ENCODE data around the gene PDE11A. TPM values are rescaled to one million over a fixed set of nuclear protein-coding genes. Genes with fewer than 3 reads are reported as not detected.

The PDE11A gene
- total RNA-seq, 1 experiment from 2014 or later = 0.13 TPM

DNA sequence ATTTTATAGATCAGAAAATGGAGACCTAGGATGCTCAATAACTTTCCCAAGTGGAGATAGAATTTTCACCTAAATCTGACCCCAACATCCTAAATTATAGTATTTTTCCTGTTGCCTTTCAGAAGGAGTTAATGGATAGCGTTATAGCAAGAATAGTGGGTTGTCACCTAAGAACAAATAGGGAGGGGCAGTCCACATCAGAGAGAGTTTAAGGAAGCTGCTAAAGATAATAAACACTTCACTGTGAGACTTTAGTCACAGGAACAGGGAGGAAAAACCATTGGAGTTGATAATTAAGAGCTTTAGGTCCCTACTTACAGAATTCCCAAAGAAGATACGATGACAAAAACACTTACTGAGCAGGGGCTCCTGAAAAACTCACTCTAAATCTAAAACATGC, 229.4 kb downstream of the PDE11A start:
- H3K9me3 ChIP-seq (ENCODE audit: control insufficient read depth, low read depth, low read length) = no peaks in the 10 kb centered on the region
- no peak overlapping the region for H2BK15ac ChIP-seq (ENCODE audit: low read depth, low read length)
- H3K18ac ChIP-seq (ENCODE audit: insufficient read length, low read depth, low read length) = no peak overlapping the region
- H2BK5ac ChIP-seq (ENCODE audit: insufficient read length, low read length) = no peak overlapping the region
- no peak overlapping the region for H3K4me2 ChIP-seq (ENCODE audit: insufficient read depth, insufficient read length, low read length)
- H3K27ac Mint-ChIP-seq = no peak overlapping the region
- H3K4me1 Mint-ChIP-seq = no peaks in the 10 kb centered on the region
- peaks cover 0 to 2% (median 0%) of the 10 kb centered on the region in 3 experiments; a peak in 5 of 7 replicates for H3K36me3 Mint-ChIP-seq (ENCODE audit: insufficient read depth in 1 of 3, low read depth in 3 of 3)
- H4K20me1 ChIP-seq (ENCODE audit: control insufficient read depth, insufficient read depth, insufficient read length) = no peaks in the 10 kb centered on the region
- no peak for DNase-seq
- H2AK5ac ChIP-seq (ENCODE audit: insufficient read length, low read length) = no peak overlapping the region
- H3K9me3 Mint-ChIP-seq = peaks cover 18 to 20% of the 10 kb centered on the region in 2 experiments
- H4K5ac ChIP-seq (ENCODE audit: insufficient read length, low read depth, low read length) = no peak overlapping the region
- no peak overlapping the region for H3K14ac ChIP-seq (ENCODE audit: insufficient read depth, low read length)
- WGBS (ENCODE audit: extremely low coverage, insufficient read length, low lambda C conversion rate) = no CpG with 5 or more reads among the region's 2 CpGs
- no peaks in the 10 kb centered on the region for H3K4me1 ChIP-seq (ENCODE audit: insufficient read depth, low read length)
- H2BK12ac ChIP-seq (ENCODE audit: insufficient read length, low read depth, low read length) = no peak overlapping the region
- H3K79me1 ChIP-seq (ENCODE audit: insufficient read depth, low read depth, low read length, poor library complexity, severe bottlenecking) = no peaks in the 10 kb centered on the region
- no peaks in the 10 kb centered on the region for H3K79me2 ChIP-seq (ENCODE audit: insufficient read depth, low read length)
- H3K23ac ChIP-seq (ENCODE audit: insufficient read length, low read depth, low read length) = no peak overlapping the region
- H4K8ac ChIP-seq (replicated peaks; ENCODE audit: insufficient read length, low read depth, low read length) = no peak overlapping the region
- no peak overlapping the region for H2BK120ac ChIP-seq (ENCODE audit: low read depth, low read length, poor library complexity, severe bottlenecking)
- H3K27me3 Mint-ChIP-seq (ENCODE audit: low read depth) = peaks cover 5% of the 10 kb centered on the region; the same call in 1 of the 2 replicates
- TF ChIP-seq, protein P1, sequence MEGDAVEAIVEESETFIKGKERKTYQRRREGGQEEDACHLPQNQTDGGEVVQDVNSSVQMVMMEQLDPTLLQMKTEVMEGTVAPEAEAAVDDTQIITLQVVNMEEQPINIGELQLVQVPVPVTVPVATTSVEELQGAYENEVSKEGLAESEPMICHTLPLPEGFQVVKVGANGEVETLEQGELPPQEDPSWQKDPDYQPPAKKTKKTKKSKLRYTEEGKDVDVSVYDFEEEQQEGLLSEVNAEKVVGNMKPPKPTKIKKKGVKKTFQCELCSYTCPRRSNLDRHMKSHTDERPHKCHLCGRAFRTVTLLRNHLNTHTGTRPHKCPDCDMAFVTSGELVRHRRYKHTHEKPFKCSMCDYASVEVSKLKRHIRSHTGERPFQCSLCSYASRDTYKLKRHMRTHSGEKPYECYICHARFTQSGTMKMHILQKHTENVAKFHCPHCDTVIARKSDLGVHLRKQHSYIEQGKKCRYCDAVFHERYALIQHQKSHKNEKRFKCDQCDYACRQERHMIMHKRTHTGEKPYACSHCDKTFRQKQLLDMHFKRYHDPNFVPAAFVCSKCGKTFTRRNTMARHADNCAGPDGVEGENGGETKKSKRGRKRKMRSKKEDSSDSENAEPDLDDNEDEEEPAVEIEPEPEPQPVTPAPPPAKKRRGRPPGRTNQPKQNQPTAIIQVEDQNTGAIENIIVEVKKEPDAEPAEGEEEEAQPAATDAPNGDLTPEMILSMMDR (conservative IDR thresholded peaks at IDR 0.05) = no peak
- H3K27ac ChIP-seq (ENCODE audit: insufficient read length, low read depth, low read length) = no peak overlapping the region
- no peak overlapping the region for H4K91ac ChIP-seq (ENCODE audit: insufficient read length, low read depth, low read length)
- no peak overlapping the region for H3K4me3 Mint-ChIP-seq
- no peak overlapping the region for H3K4ac ChIP-seq (ENCODE audit: low read depth, low read length)
- H3K9ac ChIP-seq (ENCODE audit: extremely low read depth, insufficient read length, low read length) = no peak overlapping the region
- no peaks in the 10 kb centered on the region for H3K27me3 ChIP-seq (ENCODE audit: insufficient read depth, low read length)
- no peak overlapping the region for H3T11ph ChIP-seq (ENCODE audit: low read length)
- no peak overlapping the region for H2AFZ ChIP-seq (ENCODE audit: low read length)
- no peak overlapping the region for H3K56ac ChIP-seq (ENCODE audit: insufficient read length, low read depth, low read length)
- no peaks in the 10 kb centered on the region for H3K23me2 ChIP-seq (ENCODE audit: insufficient read length, low read depth, low read length, poor library complexity, severe bottlenecking)
- no peak overlapping the region for H2BK20ac ChIP-seq (ENCODE audit: low read depth, low read length, poor library complexity, severe bottlenecking)
